HepG2 (cell line): ENCODE measurements around the gene CNKSR3. TPM values are rescaled to one million over a fixed set of nuclear protein-coding genes. Genes with fewer than 3 reads are reported as not detected.

ENCODE experiments used
- CEBPZ ChIP-seq: IDR thresholded peaks from 2 replicates; pipeline ENCODE4 v1.6.1; 2012; ENCODE audit warnings: low read length, improper control_type of control experiment
- ELF4 ChIP-seq: sonication (generic); formaldehyde crosslinking; IDR thresholded peaks from 2 replicates; pipeline ENCODE4 v1.5.0; 2020; ENCODE audit warnings: missing genetic modification reagents, mild to moderate bottlenecking, moderate library complexity, borderline replicate concordance
- ZFP90 ChIP-seq: sonication (generic); formaldehyde crosslinking; IDR thresholded peaks from 2 replicates; pipeline ENCODE4 v1.8.0; 2022; ENCODE audit warnings: missing genetic modification reagents, mild to moderate bottlenecking, inconsistent platforms, borderline replicate concordance
- ZNF12 ChIP-seq: sonication (generic); formaldehyde crosslinking; IDR thresholded peaks from 2 replicates; pipeline ENCODE4 v1.5.0; 2020; ENCODE audit warnings: missing genetic modification reagents
- ZNF335 ChIP-seq: sonication (generic); formaldehyde crosslinking; IDR thresholded peaks from 2 replicates; pipeline ENCODE4 v1.4.0; 2020; ENCODE audit warnings: missing genetic modification reagents
- ZNF354B ChIP-seq: sonication (generic); formaldehyde crosslinking; IDR thresholded peaks from 2 replicates; pipeline ENCODE4 v1.8.0; 2022; ENCODE audit warnings: mild to moderate bottlenecking, missing genetic modification reagents
- ZNF367 ChIP-seq: sonication (generic); formaldehyde crosslinking; IDR thresholded peaks from 2 replicates; pipeline ENCODE4 v1.4.0; 2020; ENCODE audit warnings: missing genetic modification reagents, borderline replicate concordance
- ZNF484 ChIP-seq: sonication (generic); formaldehyde crosslinking; IDR thresholded peaks from 2 replicates; pipeline ENCODE4 v1.5.1; 2020; ENCODE audit warnings: mild to moderate bottlenecking, low read depth, missing genetic modification reagents, borderline replicate concordance
- ZNF598 ChIP-seq: sonication (generic); formaldehyde crosslinking; IDR thresholded peaks from 2 replicates; pipeline ENCODE4 v1.5.1; 2020; ENCODE audit warnings: mild to moderate bottlenecking, missing genetic modification reagents, borderline replicate concordance
- ZSCAN25 ChIP-seq: sonication (generic); formaldehyde crosslinking; IDR thresholded peaks from 2 replicates; pipeline ENCODE4 v1.8.0; 2022; ENCODE audit warnings: mild to moderate bottlenecking, missing genetic modification reagents
- polyA plus RNA-seq, 8 experiments: library from polyadenylated mRNA; depleted of rRNA in 3 of 8; stranded (reverse) in 7 of 8; unstranded in 1 of 8; fragments of >200 nt; fragmentation: Illumina TruSeq in 4 of 8; extraction: Trizol in 4 of 8; gene quantifications; 2 replicates each; pipeline versions ENCODE4 v1.2.1 to v1.2.3, GENCODE V29; 2011 to 2016; ENCODE audit warnings: low read depth in 4 of 8, missing spikeins in 1 of 8, mixed read lengths in 1 of 8; ENCODE audit not compliant: insufficient read depth in 1 of 8
- total RNA-seq, 5 experiments: library from RNA; depleted of rRNA; stranded (reverse); fragments of >200 nt; fragmentation: Illumina TruSeq; extraction: Trizol; gene quantifications; 2 replicates each; pipeline ENCODE4 v1.2.3, GENCODE V29; 2016; ENCODE audit warnings: low read depth in 1 of 5
- TF ChIP-seq, protein P1 (sequence below): sonication (generic); formaldehyde crosslinking; IDR thresholded peaks from 2 replicates; pipeline ENCODE4 v1.4.0; 2020; ENCODE audit warnings: missing genetic modification reagents
- TF ChIP-seq, protein P2 (sequence below), 2 experiments: fragments of 450-650 bp in 1 of 2; sonication (generic) in 1 of 2; formaldehyde crosslinking in 1 of 2; IDR thresholded peaks; 2 replicates each; pipeline versions ENCODE4 v1.6.1 to v1.8.0; 2016 to 2022; ENCODE audit warnings: antibody characterized with exemption in 1 of 2, mild to moderate bottlenecking in 1 of 2, missing genetic modification reagents in 1 of 2

CNKSR3 gene
- total and polyA plus RNA-seq, 2 of the 13 experiments (the other 11 are each of a cell fraction or from before 2014, with no cell fraction given), result 9.2 to 38.6 TPM

GRCh38 chr6:154510144-154510905 lies at the start of gene CNKSR3 (continued):
- TF ChIP-seq ZNF12, result 0 out of 2 replicates have a peak, but pooled peaks have one; percentile 33
- TF ChIP-seq, protein P1, sequence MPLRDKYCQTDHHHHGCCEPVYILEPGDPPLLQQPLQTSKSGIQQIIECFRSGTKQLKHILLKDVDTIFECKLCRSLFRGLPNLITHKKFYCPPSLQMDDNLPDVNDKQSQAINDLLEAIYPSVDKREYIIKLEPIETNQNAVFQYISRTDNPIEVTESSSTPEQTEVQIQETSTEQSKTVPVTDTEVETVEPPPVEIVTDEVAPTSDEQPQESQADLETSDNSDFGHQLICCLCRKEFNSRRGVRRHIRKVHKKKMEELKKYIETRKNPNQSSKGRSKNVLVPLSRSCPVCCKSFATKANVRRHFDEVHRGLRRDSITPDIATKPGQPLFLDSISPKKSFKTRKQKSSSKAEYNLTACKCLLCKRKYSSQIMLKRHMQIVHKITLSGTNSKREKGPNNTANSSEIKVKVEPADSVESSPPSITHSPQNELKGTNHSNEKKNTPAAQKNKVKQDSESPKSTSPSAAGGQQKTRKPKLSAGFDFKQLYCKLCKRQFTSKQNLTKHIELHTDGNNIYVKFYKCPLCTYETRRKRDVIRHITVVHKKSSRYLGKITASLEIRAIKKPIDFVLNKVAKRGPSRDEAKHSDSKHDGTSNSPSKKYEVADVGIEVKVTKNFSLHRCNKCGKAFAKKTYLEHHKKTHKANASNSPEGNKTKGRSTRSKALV (CRISPR knock-in tag), result peak; percentile 97
- TF ChIP-seq, protein P2, sequence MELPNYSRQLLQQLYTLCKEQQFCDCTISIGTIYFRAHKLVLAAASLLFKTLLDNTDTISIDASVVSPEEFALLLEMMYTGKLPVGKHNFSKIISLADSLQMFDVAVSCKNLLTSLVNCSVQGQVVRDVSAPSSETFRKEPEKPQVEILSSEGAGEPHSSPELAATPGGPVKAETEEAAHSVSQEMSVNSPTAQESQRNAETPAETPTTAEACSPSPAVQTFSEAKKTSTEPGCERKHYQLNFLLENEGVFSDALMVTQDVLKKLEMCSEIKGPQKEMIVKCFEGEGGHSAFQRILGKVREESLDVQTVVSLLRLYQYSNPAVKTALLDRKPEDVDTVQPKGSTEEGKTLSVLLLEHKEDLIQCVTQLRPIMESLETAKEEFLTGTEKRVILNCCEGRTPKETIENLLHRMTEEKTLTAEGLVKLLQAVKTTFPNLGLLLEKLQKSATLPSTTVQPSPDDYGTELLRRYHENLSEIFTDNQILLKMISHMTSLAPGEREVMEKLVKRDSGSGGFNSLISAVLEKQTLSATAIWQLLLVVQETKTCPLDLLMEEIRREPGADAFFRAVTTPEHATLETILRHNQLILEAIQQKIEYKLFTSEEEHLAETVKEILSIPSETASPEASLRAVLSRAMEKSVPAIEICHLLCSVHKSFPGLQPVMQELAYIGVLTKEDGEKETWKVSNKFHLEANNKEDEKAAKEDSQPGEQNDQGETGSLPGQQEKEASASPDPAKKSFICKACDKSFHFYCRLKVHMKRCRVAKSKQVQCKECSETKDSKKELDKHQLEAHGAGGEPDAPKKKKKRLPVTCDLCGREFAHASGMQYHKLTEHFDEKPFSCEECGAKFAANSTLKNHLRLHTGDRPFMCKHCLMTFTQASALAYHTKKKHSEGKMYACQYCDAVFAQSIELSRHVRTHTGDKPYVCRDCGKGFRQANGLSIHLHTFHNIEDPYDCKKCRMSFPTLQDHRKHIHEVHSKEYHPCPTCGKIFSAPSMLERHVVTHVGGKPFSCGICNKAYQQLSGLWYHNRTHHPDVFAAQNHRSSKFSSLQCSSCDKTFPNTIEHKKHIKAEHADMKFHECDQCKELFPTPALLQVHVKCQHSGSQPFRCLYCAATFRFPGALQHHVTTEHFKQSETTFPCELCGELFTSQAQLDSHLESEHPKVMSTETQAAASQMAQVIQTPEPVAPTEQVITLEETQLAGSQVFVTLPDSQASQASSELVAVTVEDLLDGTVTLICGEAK (IDR thresholded peaks at IDR 0.05), result no peak
- TF ChIP-seq, protein P2 (CRISPR knock-in tag; IDR thresholded peaks at IDR 0.05), result peak; percentile 57; the same call in 1 of the 2 replicates
- no peak for TF ChIP-seq ZFP90 (CRISPR knock-in tag)
- peak; percentile 62; the same call in 1 of the 2 replicates for TF ChIP-seq ZNF367 (CRISPR knock-in tag)
- TF ChIP-seq ZNF354B, result no peak; the same call in 1 of the 2 replicates
- no peak for TF ChIP-seq CEBPZ
- no peak for TF ChIP-seq ELF4 (CRISPR knock-in tag)
- no peak; the same call in 1 of the 2 replicates for TF ChIP-seq ZNF598 (CRISPR knock-in tag)
- TF ChIP-seq ZSCAN25 (CRISPR knock-in tag), result peak; percentile 79
- no peak for TF ChIP-seq ZNF335 (CRISPR knock-in tag)
- peak; percentile 22; the same call in 1 of the 2 replicates for TF ChIP-seq ZNF484 (CRISPR knock-in tag)
